K562 (cell line): ENCODE data around the gene ARF1. TPM values are rescaled to one million over a fixed set of nuclear protein-coding genes. Genes with fewer than 3 reads are reported as not detected.

Experiments used
- ATAC-seq: fragments of 200-7000 bp; cut with Tn5 transposase; 3 replicates; pipeline ENCODE4 v1.9.1; 2020; ENCODE audit warnings: moderate library complexity
- BruUV-seq: library from RNA; stranded (reverse); fragments of 400-500 nt; replicated peaks from 2 replicates; lab custom pipeline; 2021; lab: Mats Ljungman, UMichigan
- CTCF ChIA-PET: fragments of 300-600 bp; formaldehyde crosslinking; extraction: SDS; loops from one replicate; lab custom pipeline; 2021; ENCODE audit warnings: low intra/inter-chr PET ratio; lab: Yijun Ruan, JAX
- POLR2A ChIA-PET: fragments of 300-600, 350-650 bp; sonication (Branson Sonifier 250); formaldehyde crosslinking; extraction: SDS; loops from one replicate; lab custom pipeline; 2021; ENCODE audit warnings: antibody characterized with exemption, inconsistent platforms; lab: Yijun Ruan, JAX
- DNase-seq, 4 experiments: peaks; one replicate each; pipeline versions ENCODE4 v3.0.0 to v3.0.0-alpha.2; 2011 to 2018; ENCODE audit warnings: low spot score in 3 of 4, mixed read lengths in 3 of 4; ENCODE audit errors: extremely low read depth in 1 of 4
- FAIRE-seq: peaks from 2 replicates; lab custom pipeline; 2011; peaks lifted over from hg19 to GRCh38; lab: Jason Lieb, UNC
- H2AFZ ChIP-seq: 2 replicates; pipeline ENCODE4 v1.6.0; 2011; ENCODE audit warnings: low read depth, low read length, control low read depth, inconsistent platforms
- H3K27ac ChIP-seq: fragments of 200-600 bp; 3 replicates; pipeline ENCODE4 v1.8.0; 2011; ENCODE audit warnings: low read depth, mild to moderate bottlenecking, control low read depth, inconsistent platforms, low read length, moderate library complexity, mixed read lengths; ENCODE audit errors: extremely low read depth
- H3K27me3 ChIP-seq, 2 experiments: fragments of 300-600 bp in 1 of 2; 2 replicates in 1 of 2; 3 replicates in 1 of 2; pipeline versions ENCODE4 v1.6.0 to v1.8.0; 2011; ENCODE audit warnings: inconsistent platforms in 2 of 2, low read length in 2 of 2, mild to moderate bottlenecking in 1 of 2, mixed read lengths in 1 of 2, moderate library complexity in 1 of 2; ENCODE audit not compliant: control insufficient read depth in 2 of 2, insufficient read depth in 2 of 2
- H3K36me3 ChIP-seq: fragments of 300-600 bp; 3 replicates; pipeline ENCODE4 v1.8.0; 2011; ENCODE audit warnings: mild to moderate bottlenecking, low read length, inconsistent platforms; ENCODE audit not compliant: control insufficient read depth, insufficient read depth
- H3K4me1 ChIP-seq, 2 experiments: fragments of 200-600 bp in 1 of 2; replicated peaks in 1 of 2; 2 replicates in 1 of 2; 3 replicates in 1 of 2; pipeline versions ENCODE4 v1.5.1 to v1.8.0; 2011; ENCODE audit warnings: inconsistent platforms in 2 of 2, low read length in 2 of 2, mild to moderate bottlenecking in 1 of 2, mixed read lengths in 1 of 2, moderate library complexity in 1 of 2; ENCODE audit not compliant: control insufficient read depth in 2 of 2, insufficient read depth in 2 of 2
- H3K4me2 ChIP-seq: 2 replicates; pipeline ENCODE4 v1.6.1; 2011; ENCODE audit warnings: low read length, control low read depth, inconsistent platforms, mixed read lengths; ENCODE audit not compliant: insufficient read depth
- H3K4me3 ChIP-seq: fragments of 200-600 bp; sonication (generic), shearing (Covaris generic); 2 replicates; pipeline ENCODE4 v1.5.1; 2016; ENCODE audit warnings: control low read depth, inconsistent platforms
- H3K79me2 ChIP-seq: fragments of 200-600 bp; 3 replicates; pipeline ENCODE4 v1.8.0; 2011; ENCODE audit warnings: low read length, inconsistent platforms; ENCODE audit not compliant: control insufficient read depth, insufficient read depth
- H3K9ac ChIP-seq, 2 experiments: 2 replicates each; pipeline versions ENCODE4 v1.6.0 to v1.6.1; 2011; ENCODE audit warnings: low read depth in 2 of 2, low read length in 2 of 2, control low read depth in 1 of 2, inconsistent platforms in 1 of 2, mild to moderate bottlenecking in 1 of 2, mixed read lengths in 1 of 2; ENCODE audit not compliant: insufficient read depth in 1 of 2
- H3K9me1 ChIP-seq: one replicate; pipeline ENCODE4 v1.6.0; 2011; ENCODE audit warnings: inconsistent platforms, mild to moderate bottlenecking, low read length, moderate library complexity; ENCODE audit not compliant: control insufficient read depth, insufficient read depth
- H3K9me3 ChIP-seq: replicated peaks from 2 replicates; pipeline ENCODE4 v1.5.1; 2011; ENCODE audit warnings: low read depth, low read length, inconsistent platforms; ENCODE audit not compliant: control insufficient read depth, insufficient read depth
- H4K20me1 ChIP-seq: replicated peaks from 2 replicates; pipeline ENCODE4 v1.6.1; 2011; ENCODE audit warnings: low read length, inconsistent platforms, mixed read lengths; ENCODE audit not compliant: control insufficient read depth, insufficient read depth
- BDP1 ChIP-seq: IDR thresholded peaks from 3 replicates; pipeline ENCODE4 v1.6.1; 2011; ENCODE audit not compliant: insufficient read length, insufficient read depth
- CBX2 ChIP-seq: fragments of 200-600 bp; sonication (generic); IDR thresholded peaks from one replicate; pipeline ENCODE4 v1.6.1; 2012; ENCODE audit warnings: mild to moderate bottlenecking, low read length, inconsistent platforms; ENCODE audit not compliant: insufficient read depth, poor library complexity, severe bottlenecking
- CREB1 ChIP-seq, 2 experiments: sonication (generic) in 1 of 2; formaldehyde crosslinking in 1 of 2; IDR thresholded peaks; 2 replicates each; pipeline versions ENCODE4 v1.6.1 to v1.8.0; 2012 to 2022; ENCODE audit warnings: inconsistent platforms in 1 of 2, mild to moderate bottlenecking in 1 of 2, missing genetic modification reagents in 1 of 2, moderate library complexity in 1 of 2
- FIP1L1 ChIP-seq: fragments of 200-400 bp; formaldehyde crosslinking; IDR thresholded peaks from 2 replicates; pipeline ENCODE4 v1.6.1; 2018; ENCODE audit warnings: mild to moderate bottlenecking, low read depth, low read length; ENCODE audit not compliant: poor library complexity, severe bottlenecking
- HOMEZ ChIP-seq: fragments of 250-450 bp; sonication (Bioruptor Pico); IDR thresholded peaks from 2 replicates; pipeline ENCODE4 v1.4.0; 2020; ENCODE audit warnings: mild to moderate bottlenecking, moderate library complexity
- JUNB ChIP-seq: fragments of 450-650 bp; formaldehyde crosslinking; conservative IDR thresholded peaks from 2 replicates; pipeline ENCODE4 v1.4.0; 2020; ENCODE audit warnings: mild to moderate bottlenecking
- JUND ChIP-seq, 2 experiments: IDR thresholded peaks; 2 replicates in 1 of 2; 3 replicates in 1 of 2; pipeline ENCODE4 v1.6.1; 2011; ENCODE audit warnings: borderline replicate concordance in 2 of 2, low read depth in 2 of 2, low read length in 2 of 2, improper control_type of control experiment in 1 of 2, missing biosample characterization in 1 of 2, missing genetic modification characterization in 1 of 2, missing genetic modification reagents in 1 of 2
- PCBP2 ChIP-seq: fragments of 200-400 bp; formaldehyde crosslinking; IDR thresholded peaks from 2 replicates; pipeline ENCODE4 v1.6.1; 2018; ENCODE audit warnings: low read length, low read depth, mild to moderate bottlenecking, moderate library complexity; ENCODE audit not compliant: poor library complexity, severe bottlenecking
- PHF20 ChIP-seq: fragments of 450-650 bp; IDR thresholded peaks from 2 replicates; pipeline ENCODE4 v1.6.1; 2018; ENCODE audit not compliant: partially characterized antibody
- PML ChIP-seq: IDR thresholded peaks from 2 replicates; pipeline ENCODE4 v1.6.1; 2012; ENCODE audit warnings: low read length, inconsistent platforms
- TRIM28 ChIP-seq: fragments of 450-650 bp; IDR thresholded peaks from 2 replicates; pipeline ENCODE4 v1.6.1; 2017
- XRCC5 ChIP-seq: fragments of 200-400 bp; formaldehyde crosslinking; IDR thresholded peaks from 2 replicates; pipeline ENCODE4 v1.6.1; 2017; ENCODE audit warnings: low read depth, mild to moderate bottlenecking, low read length
- ZBTB12 ChIP-seq: fragments of 250-450 bp; sonication (Bioruptor Pico); IDR thresholded peaks from 2 replicates; pipeline ENCODE4 v1.4.0; 2020
- ZFP91 ChIP-seq: sonication (generic); formaldehyde crosslinking; IDR thresholded peaks from 2 replicates; pipeline ENCODE4 v1.8.0; 2022; ENCODE audit warnings: mild to moderate bottlenecking, missing genetic modification reagents
- ZNF143 ChIP-seq: sonication (generic); formaldehyde crosslinking; IDR thresholded peaks from 2 replicates; pipeline ENCODE4 v1.9.0; 2022; ENCODE audit warnings: mild to moderate bottlenecking, missing genetic modification reagents
- ZNF830 ChIP-seq: fragments of 250-450 bp; sonication (Bioruptor Pico); IDR thresholded peaks from 2 replicates; pipeline ENCODE4 v1.5.0; 2021; ENCODE audit warnings: mild to moderate bottlenecking
- WGBS: fragments of 100-300 bp; shearing (Covaris generic); methylation state at CpG from one replicate; pipeline ENCODE4 v1.1.6; 2016; ENCODE audit warnings: low coverage, mixed read lengths; ENCODE audit not compliant: insufficient coverage; ENCODE audit errors: missing lambda C conversion rate; 5-methylcytosine and 5-hydroxymethylcytosine counted together
- in situ Hi-C: fragments of 300-500 bp; cut with MboI; formaldehyde crosslinking; loops from 4 replicates; pipeline ENCODE4 v1.15.0; 2018; ENCODE audit warnings: inconsistent platforms, mixed read lengths
- intact Hi-C: fragments of 100-400 bp; cut with micrococcal nuclease; formaldehyde crosslinking; loops from 2 replicates; pipeline ENCODE4 v1.14.2; 2022
- polyA plus RNA-seq, 8 experiments: library from polyadenylated mRNA; depleted of rRNA in 4 of 8; stranded (reverse) in 5 of 8; unstranded in 3 of 8; fragments of >200 nt; fragmentation: Nextera tagmentation in 2 of 8; fragmentation: Illumina TruSeq in 1 of 8; extraction: Ambion mirVana in 2 of 8; extraction: Trizol in 1 of 8; gene quantifications; 2 replicates each; pipeline versions ENCODE4 v1.2.1 to v1.2.3, GENCODE V29; 2011 to 2014; ENCODE audit warnings: inconsistent platforms in 1 of 8, missing spikeins in 1 of 8
- total RNA-seq, 7 experiments: library from RNA; depleted of rRNA in 6 of 7; stranded (reverse); fragments of >200 nt in 6 of 7; fragmentation: Illumina TruSeq in 2 of 7; extraction: Trizol in 2 of 7; gene quantifications; 2 replicates each; pipeline versions ENCODE4 v1.2.1 to v1.2.3, GENCODE V29; 2011 to 2021; ENCODE audit warnings: low replicate concordance in 1 of 7

ARF1 gene
- total and polyA plus RNA-seq, 9 of the 15 experiments (the other 6 are each of a cell fraction or from before 2014, with no cell fraction given) = 69.8 to 593 (median 325) TPM

- H2AFZ ChIP-seq = no peak overlapping the region
- no peak; the same call in 2 of the 3 replicates for ATAC-seq
- DNase-seq = peak in 1 of 4 experiments; percentile 26
- ChIA-PET CTCF (no interaction called here), POLR2A (interaction anchor here (0.6 to 1.4 kb wide), 8 partner anchors 11 to 333 kb away, joined by 3 to 5 read pairs (median 3); partner anchors contain the start of gene ARF1)
- H3K9me3 ChIP-seq = no peaks in the 10 kb centered on the region
- no TSS peak for BruUV-seq
- WGBS = 12% methylated on average over 14 of the region's 15 CpGs
- H3K9me1 ChIP-seq = no peaks in the 10 kb centered on the region
- no peak overlapping the region for H3K4me3 ChIP-seq
- H3K79me2 ChIP-seq = no peaks in the 10 kb centered on the region
- H3K4me2 ChIP-seq = no peak overlapping the region
- peak overlapping the region in 1 of 2 experiments; percentile 73; a peak in 1 of 4 replicates for H3K9ac ChIP-seq
- intact Hi-C loops (no loop called here), in situ Hi-C loops (no loop called here)
- H3K27me3 ChIP-seq = peaks cover 11 to 35% of the 10 kb centered on the region in 2 experiments; a peak in 4 of 5 replicates
- H4K20me1 ChIP-seq = no peaks in the 10 kb centered on the region
- no peaks in the 10 kb centered on the region for H3K36me3 ChIP-seq
- H3K27ac ChIP-seq = no peak overlapping the region
- FAIRE-seq = no peak
- peaks cover 0 to 22% of the 10 kb centered on the region in 2 experiments; a peak in 2 of 5 replicates for H3K4me1 ChIP-seq
- TF ChIP-seq ZNF830 (CRISPR knock-in tag) (no peak), CBX2 (no peak), BDP1 (no peak), PHF20 (no peak), CREB1 (IDR thresholded peaks at IDR 0.05) (no peak), CREB1 (CRISPR knock-in tag; IDR thresholded peaks at IDR 0.05) (no peak), FIP1L1 (no peak), JUND (IDR thresholded peaks at IDR 0.05; ENCODE audit: borderline replicate concordance, low read depth, low read length) (no peak), JUND (tag; IDR thresholded peaks at IDR 0.05; ENCODE audit: borderline replicate concordance, low read depth, low read length) (no peak), PML (no peak), PCBP2 (no peak), ZBTB12 (no peak), TRIM28 (no peak), HOMEZ (no peak), JUNB (CRISPR knock-in tag) (no peak), ZNF143 (CRISPR knock-in tag) (no peak), ZFP91 (CRISPR knock-in tag) (no peak), XRCC5 (no peak)
Observed at GRCh38 chr1:228065543-228066347, 16.8 kb upstream of the ARF1 start.
